GM21526 (cell line): ENCODE results near the gene KLHL36.
A peak's percentile ranks its signal among the peaks of the same experiment; 100 is the strongest.

Experiments used
- ATAC-seq: cut with Tn5 transposase; IDR thresholded peaks from one replicate; pipeline ENCODE4 v1.9.1; 2021; ENCODE audit warnings: moderate library complexity; ENCODE audit not compliant: unreplicated experiment, low FRiP score

Gene KLHL36

GRCh38 chr16:84647828-84648594 is at the start of gene KLHL36:
Gene KLHL36, plus strand, starts transcription at chr16:84648511. Its CDS starts 2,357 bp downstream, at chr16:84650868.
- ATAC-seq, result peak; percentile 55

- ATAC-seq, result peak; percentile 41
Measured at GRCh38 chr16:84599521-84600202, 48.6 kb upstream of the KLHL36 start.

DNA sequence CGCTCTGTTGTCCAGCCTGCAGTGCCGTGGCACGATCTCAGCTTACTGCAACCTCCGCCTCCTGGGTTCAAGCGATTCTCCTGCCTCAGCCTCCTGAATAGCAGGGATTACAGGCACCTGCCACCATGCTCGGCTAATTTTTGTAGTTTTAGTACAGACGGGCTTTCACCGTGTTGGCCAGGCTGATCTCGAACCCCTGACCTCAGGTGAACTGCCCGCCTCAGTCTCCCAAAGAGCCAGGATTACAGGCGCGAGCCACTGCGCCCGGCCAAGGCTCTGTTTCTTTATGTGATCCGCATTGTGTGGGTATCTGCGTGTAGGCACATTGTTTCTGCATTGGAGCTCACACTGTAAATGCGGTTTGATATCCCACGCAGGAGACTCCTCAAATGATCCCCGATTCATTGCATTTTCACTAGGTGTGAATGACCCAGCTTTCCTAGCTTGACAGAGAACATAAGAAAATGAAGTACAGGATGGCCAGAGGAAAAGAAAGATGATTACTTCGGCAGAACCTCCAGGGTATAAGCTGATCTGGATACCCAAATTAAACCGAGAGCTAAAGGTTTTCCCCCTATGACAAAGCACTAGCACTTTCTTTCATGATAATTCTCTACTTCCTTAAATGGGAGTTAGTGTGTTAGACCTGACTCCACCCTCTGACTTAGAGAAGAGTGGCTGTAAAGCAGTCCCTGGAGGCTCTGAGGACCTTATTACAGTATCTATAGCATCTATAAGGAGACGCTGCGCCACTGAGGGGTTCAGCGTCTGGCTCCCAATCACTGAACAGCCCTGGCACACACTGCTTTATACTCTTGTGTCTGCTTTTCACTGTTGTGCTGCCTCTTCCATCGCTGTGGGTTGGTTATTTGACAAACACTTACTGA is 47.7 kb upstream of the KLHL36 start:
- peak; percentile 57 for ATAC-seq

- ATAC-seq, result no peak
Measured at GRCh38 chr16:84603140-84603816, 45.0 kb upstream of the KLHL36 start.

DNA sequence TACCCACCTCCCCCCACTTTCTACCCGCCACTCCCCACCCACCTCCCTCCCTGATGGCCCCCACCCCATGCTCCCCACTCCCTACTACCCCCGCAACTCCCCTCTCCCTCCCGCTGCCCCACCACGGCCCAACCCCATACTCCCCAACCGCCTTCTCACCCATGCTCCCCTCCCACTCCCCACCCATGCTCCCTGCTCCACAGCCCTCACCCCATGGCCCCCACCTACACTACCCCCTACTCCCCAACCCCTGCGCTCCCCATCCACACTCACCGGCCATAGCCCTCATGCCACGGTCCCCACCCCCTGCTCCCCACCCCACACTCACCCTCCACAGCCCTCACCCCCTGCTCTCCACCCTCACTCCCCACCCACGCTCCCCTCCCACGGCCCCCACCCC is 44.4 kb upstream of the KLHL36 start:
- no peak for ATAC-seq

- no peak for ATAC-seq
Measured at GRCh38 chr16:84604477-84605013, 43.8 kb upstream of the KLHL36 start.

DNA sequence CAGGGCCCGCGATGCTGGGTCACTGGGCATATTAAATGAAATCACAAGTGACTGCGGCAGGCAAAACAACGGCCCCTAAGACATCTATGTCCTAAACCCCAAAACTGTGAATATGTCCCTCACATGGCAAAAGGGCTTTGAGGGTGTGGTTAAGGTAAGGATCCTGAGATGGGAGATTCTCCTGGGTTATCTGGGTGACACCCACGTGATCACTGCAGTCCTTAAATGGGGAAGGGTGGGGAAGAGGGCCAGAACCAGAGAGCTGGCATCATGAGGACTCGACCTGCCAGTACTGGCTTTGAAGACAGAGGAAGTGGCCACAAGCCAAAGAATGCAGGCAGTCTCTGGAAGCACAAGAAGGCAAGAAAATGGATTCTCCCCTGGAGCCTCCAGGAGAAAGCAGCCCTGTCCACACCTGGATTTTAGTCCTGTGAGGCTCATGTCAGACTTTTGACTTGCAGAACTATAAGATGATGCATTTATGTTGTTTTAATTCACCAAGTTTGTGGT is 42.9 kb upstream of the KLHL36 start:
- ATAC-seq, result no peak

DNA sequence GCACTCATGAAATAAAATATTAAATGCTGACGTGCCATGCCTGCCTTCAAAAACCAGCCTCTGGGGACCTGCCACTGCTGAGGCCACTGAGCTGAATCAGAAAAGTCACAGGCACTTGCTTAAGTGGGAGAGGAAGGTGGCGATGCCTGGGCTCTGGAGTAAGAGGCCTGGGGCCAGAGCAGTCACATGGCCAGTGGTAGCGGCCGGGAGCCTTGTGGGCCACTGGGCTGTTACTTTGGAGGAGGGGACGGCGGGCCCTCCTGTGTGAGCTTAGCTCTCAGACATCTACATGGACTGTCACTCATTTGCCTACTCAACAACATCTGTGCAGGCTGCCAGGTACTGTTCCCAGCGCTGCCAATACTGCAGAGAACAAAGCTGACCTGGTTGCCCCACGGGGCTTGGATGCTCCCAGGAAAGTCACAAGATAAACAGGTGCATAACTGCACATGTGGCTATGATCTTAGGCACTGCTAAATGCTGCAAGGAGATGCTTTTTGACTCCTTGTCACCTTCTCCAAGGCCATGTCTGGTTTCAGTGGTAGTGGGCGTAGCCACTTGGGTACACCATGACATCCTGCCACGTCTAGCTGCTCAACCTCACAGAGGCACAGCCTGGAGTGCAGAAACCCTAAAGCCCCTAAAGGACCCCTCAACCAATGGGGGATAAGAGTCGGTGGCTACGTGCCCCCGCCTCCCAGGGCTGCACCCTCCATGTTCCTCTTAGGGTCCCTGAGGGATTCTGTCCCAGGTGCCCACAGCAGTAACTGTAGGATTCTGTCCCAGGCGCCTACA is 42.0 kb upstream of the KLHL36 start:
- ATAC-seq, result no peak

GRCh38 chr16:84607061-84607460 is 41.2 kb upstream of the KLHL36 start:
- no peak for ATAC-seq

DNA sequence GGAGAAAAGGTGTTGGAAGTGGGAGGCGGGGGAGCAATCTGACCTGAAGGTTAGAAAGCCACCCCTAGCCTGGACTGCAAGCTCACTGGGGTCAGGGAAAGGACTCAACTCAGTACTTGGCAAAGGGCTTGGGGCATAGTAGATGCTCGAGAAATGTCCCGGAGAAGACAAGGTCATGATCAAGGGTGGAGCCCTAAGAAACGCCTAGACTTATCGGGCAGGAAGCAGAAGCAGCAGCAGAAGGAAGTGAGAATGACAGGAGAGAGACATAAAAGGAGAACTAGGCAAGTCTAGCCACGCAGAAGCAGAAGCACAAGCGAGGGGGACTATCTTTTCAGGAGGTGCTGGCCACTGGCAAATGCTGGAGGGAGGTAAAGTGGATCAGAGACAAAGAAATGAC is 40.6 kb upstream of the KLHL36 start:
- ATAC-seq, result peak; percentile 56

GRCh38 chr16:84608282-84608681 is 40.0 kb upstream of the KLHL36 start:
- ATAC-seq, result no peak

DNA sequence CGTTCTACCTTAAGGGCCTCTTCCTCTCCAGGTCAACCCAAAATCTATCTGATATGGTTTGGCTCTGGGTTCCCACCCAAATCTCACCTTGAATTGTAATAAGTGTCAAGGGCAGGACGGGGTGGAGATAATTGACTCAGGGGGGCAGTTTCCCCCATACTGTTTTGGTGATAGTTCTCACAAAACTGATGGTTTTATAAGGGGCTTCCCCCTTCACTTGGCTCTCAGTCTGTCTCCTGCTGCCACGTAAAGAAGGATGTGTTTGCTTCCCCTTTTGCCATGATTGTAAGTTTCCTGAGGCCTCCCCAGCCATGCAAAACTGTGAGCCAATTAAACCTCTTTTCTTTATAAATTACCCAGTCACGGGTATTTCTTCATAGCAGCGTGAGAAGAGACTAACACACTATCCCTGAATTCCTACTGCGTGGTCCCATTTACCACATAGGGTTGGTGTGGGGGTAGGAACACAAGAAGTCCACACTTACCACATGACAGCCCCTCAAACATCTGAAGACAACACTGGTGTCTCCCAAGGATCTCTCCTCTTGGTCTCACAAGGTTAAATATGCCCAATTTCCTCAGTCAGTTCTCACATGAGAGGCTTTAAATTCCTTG is 38.6 kb upstream of the KLHL36 start:
- ATAC-seq, result no peak

- ATAC-seq, result no peak
Measured at GRCh38 chr16:84610376-84610775, 37.9 kb upstream of the KLHL36 start.

DNA sequence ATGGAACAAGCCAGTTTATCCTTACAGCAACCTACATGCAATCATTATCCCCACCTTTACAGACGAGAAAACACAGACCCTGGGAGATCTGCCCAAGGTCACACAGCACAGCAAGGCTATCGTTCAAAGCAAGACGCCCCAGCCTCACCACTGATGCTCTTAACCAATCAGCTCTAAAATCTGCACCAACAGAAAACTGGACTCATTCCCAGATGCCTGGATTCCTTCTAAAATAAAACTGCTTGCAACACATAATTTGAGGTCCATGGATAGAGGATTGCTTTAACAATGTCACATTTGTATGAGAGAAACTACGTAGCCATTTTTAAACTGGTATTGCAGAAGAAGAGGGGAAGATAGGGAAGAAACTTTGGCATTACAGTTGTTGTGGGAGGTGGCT is 37.3 kb upstream of the KLHL36 start:
- no peak for ATAC-seq

DNA sequence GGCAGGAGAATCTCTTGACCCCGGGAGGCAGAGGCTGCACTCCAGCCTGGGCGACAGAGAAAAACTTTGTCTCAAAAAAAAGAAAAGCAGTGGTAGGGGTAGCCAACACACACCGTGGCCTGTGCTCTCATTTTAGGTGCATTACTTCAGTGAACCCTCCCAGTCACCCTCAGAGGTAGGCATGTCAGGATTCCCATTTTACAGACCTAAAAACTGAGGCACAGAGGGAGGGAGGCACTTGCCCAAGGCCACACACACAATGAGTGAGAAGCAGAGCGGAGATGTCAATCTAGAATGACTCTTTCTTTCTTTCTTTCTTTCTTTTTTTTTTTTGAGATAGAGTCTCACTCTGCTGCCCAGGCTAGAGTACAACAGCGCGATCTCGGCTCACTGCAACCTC is 35.6 kb upstream of the KLHL36 start:
- ATAC-seq, result no peak

- ATAC-seq, result no peak
Measured at GRCh38 chr16:84613408-84614072, 34.8 kb upstream of the KLHL36 start.

DNA sequence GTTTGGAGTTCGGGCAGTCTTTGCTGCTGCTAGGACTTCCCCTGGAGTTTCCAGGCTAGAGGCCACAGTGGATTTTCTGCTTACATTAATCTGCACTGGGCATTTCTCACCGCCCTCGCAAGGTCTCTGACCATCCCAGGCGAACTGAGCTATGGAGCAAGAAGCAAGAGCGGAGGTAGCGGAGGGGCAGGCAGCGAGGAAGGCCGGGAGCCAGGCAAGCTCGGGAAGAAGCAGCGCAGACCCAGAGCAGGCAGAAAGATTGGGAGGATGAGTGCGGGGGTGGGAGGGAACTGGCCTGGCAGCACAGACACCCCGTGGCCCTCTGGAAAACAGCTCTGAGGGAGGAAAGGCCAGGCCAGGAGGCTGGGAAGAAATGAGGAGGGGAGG is 34.2 kb upstream of the KLHL36 start:
- ATAC-seq, result no peak

DNA sequence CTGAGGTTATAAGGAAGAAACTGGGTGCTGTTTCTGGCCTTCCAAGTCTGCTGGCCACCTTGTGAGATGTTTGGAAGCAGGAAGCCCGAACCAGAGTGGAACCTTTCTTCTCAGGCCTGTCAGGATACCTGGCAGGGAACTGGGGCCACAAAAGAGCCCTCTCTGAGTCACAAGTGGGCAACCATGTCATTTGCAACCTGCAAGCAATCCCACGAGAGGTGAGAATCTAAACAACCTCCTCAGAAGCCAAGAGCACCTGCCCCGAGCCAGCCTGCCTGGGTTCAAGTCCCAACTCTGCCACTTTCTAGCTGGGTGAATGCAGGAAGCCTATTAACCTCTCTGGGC is 33.7 kb upstream of the KLHL36 start:
- no peak for ATAC-seq
